ENCODE results near the gene PROC.

The PROC gene

DNA sequence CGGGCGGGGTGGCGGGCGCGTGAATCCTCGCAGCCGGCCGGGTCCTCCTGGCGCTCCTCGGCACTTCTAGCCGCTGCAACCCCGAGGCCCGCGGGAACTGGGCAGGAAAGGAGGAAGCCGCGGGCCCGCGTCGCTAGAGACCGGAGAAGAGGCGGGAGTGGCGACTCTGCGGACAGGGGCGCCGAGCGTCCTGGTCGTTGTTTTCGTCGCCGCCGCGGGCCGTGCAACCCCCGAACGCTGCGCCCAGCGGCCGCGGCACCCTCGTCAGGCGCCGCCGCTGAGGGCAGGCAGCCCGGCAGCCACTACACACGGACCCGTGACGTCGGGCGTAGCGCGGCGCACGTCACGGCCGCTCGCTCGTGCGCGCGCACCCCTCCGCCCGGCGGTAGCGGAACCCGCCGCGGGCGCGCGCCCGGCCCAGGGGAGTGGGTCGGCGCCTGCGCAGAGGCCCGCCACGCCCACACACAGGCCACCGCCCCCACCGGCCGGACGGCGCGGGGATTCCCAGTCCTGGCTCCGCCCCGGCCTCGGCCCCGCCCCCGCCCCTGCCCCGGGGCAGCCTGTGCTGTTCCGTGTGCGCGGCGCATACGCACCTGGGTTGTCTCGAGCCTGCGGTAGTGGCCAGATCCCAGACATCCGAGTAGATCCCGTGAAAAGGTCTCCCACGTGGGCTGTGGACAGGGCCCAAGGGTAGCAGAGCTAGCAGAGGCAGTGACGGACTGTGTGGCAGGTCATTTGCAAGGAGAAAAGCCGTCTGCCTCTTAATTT lies 30.4 kb upstream of the PROC start, which contains the start of gene MAP3K2:
MAP3K2 (minus strand) TSS at position 321 of the 768 bp plus-strand sequence. CDS start 44,846 bp downstream, outside the sequence.
- peaks cover 69% of the 10 kb centered on the region for H3K4me1 Mint-ChIP-seq (ENCODE audit: low read depth)
- H3K27me3 Mint-ChIP-seq = no peaks in the 10 kb centered on the region
- H3K36me3 Mint-ChIP-seq = peaks cover 8% of the 10 kb centered on the region
- H3K4me3 Mint-ChIP-seq = peak within 1 kb of the TSS; percentile 94
- H3K9me3 Mint-ChIP-seq (ENCODE audit: low read depth) = no peaks in the 10 kb centered on the region
- peak within 1 kb of the TSS; percentile 97 for H3K27ac Mint-ChIP-seq

- Mint-ChIP-seq H3K36me3 (peaks cover 7% of the 10 kb centered on the region), H3K9me3 (ENCODE audit: low read depth) (no peaks in the 10 kb centered on the region), H3K27ac (peak overlapping the region; percentile 97), H3K27me3 (no peaks in the 10 kb centered on the region), H3K4me1 (ENCODE audit: low read depth) (peaks cover 63% of the 10 kb centered on the region), H3K4me3 (peak overlapping the region; percentile 88)
Observed at GRCh38 chr2:127388423-127389164, 29.6 kb upstream of the PROC start.

GRCh38 chr2:127389778-127390435 lies 28.3 kb upstream of the PROC start:
- Mint-ChIP-seq H3K36me3 (peaks cover 4% of the 10 kb centered on the region), H3K4me3 (peak overlapping the region; percentile 88), H3K27ac (peak overlapping the region; percentile 92), H3K27me3 (no peaks in the 10 kb centered on the region), H3K9me3 (ENCODE audit: low read depth) (no peaks in the 10 kb centered on the region), H3K4me1 (ENCODE audit: low read depth) (peaks cover 54% of the 10 kb centered on the region)

DNA sequence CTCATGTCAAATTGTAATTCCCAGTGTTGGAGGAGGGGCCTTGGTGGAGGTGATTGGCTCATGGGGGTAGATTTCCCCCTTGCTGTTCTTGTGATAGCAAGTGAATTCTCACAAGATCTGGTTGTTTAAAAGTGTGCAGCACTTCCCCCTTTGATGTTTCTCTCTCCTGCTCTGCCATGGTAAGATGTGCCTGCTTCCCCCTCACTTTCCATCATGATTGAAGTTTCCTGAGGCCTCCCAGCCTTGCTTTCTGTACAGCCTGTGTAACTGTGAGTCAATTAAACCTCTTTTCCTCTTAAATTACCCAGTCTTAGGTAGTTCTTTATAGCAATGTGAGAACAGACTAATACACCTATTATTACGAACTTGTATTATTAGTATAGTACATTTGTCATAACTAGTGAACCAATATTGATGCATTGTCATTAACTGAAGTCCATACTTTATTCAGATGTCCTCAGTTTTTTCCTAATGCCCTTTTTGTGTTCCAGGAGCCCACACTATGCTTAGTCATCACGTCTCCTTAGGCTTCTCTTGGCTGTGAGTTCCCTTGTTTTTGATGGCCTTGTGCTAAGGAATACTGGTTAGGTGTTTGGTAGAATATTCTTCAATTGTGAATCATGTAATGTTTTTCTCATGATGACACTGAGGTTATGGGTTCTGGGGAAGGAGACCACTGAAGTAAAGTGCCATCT lies 25.9 kb upstream of the PROC start:
- Mint-ChIP-seq H3K4me3 (no peak overlapping the region), H3K4me1 (ENCODE audit: low read depth) (peaks cover 33% of the 10 kb centered on the region), H3K27me3 (no peaks in the 10 kb centered on the region), H3K36me3 (peaks cover 7% of the 10 kb centered on the region), H3K27ac (peak overlapping the region; percentile 69), H3K9me3 (ENCODE audit: low read depth) (no peaks in the 10 kb centered on the region)

- peaks cover 7% of the 10 kb centered on the region for H3K36me3 Mint-ChIP-seq
- no peaks in the 10 kb centered on the region for H3K9me3 Mint-ChIP-seq (ENCODE audit: low read depth)
- H3K4me1 Mint-ChIP-seq (ENCODE audit: low read depth) = peaks cover 33% of the 10 kb centered on the region
- H3K4me3 Mint-ChIP-seq = no peak overlapping the region
- H3K27me3 Mint-ChIP-seq = no peaks in the 10 kb centered on the region
- peak overlapping the region; percentile 67 for H3K27ac Mint-ChIP-seq
Observed at GRCh38 chr2:127392828-127393578, 25.2 kb upstream of the PROC start.

- no peak overlapping the region for H3K27ac Mint-ChIP-seq
- H3K27me3 Mint-ChIP-seq = no peaks in the 10 kb centered on the region
- no peak overlapping the region for H3K4me3 Mint-ChIP-seq
Observed at GRCh38 chr2:127394492-127394891, 23.7 kb upstream of the PROC start.

GRCh38 chr2:127397568-127398238 lies 20.5 kb upstream of the PROC start:
- H3K4me1 Mint-ChIP-seq (ENCODE audit: low read depth) = peaks cover 6% of the 10 kb centered on the region
- H3K4me3 Mint-ChIP-seq = no peak overlapping the region
- no peaks in the 10 kb centered on the region for H3K9me3 Mint-ChIP-seq (ENCODE audit: low read depth)
- H3K27ac Mint-ChIP-seq = no peak overlapping the region
- no peaks in the 10 kb centered on the region for H3K27me3 Mint-ChIP-seq
- peaks cover 5% of the 10 kb centered on the region for H3K36me3 Mint-ChIP-seq

More at GRCh38 chr2:127394492-127394891, 23.7 kb upstream of the PROC start:
- Mint-ChIP-seq H3K4me1 (ENCODE audit: low read depth) (peaks cover 24% of the 10 kb centered on the region), H3K36me3 (peaks cover 7% of the 10 kb centered on the region), H3K9me3 (ENCODE audit: low read depth) (no peaks in the 10 kb centered on the region)

GRCh38 chr2:127398239-127398590 lies 20.0 kb upstream of the PROC start:
- Mint-ChIP-seq H3K36me3 (peaks cover 5% of the 10 kb centered on the region), H3K9me3 (ENCODE audit: low read depth) (no peaks in the 10 kb centered on the region), H3K4me3 (no peak overlapping the region), H3K27ac (no peak overlapping the region), H3K4me1 (ENCODE audit: low read depth) (peaks cover 4% of the 10 kb centered on the region), H3K27me3 (no peaks in the 10 kb centered on the region)

GRCh38 chr2:127400533-127400896 lies 17.7 kb upstream of the PROC start:
- Mint-ChIP-seq H3K27ac (no peak overlapping the region), H3K4me3 (no peak overlapping the region), H3K27me3 (no peaks in the 10 kb centered on the region), H3K4me1 (ENCODE audit: low read depth) (peaks cover 4% of the 10 kb centered on the region), H3K36me3 (peaks cover 3% of the 10 kb centered on the region), H3K9me3 (ENCODE audit: low read depth) (no peaks in the 10 kb centered on the region)

DNA sequence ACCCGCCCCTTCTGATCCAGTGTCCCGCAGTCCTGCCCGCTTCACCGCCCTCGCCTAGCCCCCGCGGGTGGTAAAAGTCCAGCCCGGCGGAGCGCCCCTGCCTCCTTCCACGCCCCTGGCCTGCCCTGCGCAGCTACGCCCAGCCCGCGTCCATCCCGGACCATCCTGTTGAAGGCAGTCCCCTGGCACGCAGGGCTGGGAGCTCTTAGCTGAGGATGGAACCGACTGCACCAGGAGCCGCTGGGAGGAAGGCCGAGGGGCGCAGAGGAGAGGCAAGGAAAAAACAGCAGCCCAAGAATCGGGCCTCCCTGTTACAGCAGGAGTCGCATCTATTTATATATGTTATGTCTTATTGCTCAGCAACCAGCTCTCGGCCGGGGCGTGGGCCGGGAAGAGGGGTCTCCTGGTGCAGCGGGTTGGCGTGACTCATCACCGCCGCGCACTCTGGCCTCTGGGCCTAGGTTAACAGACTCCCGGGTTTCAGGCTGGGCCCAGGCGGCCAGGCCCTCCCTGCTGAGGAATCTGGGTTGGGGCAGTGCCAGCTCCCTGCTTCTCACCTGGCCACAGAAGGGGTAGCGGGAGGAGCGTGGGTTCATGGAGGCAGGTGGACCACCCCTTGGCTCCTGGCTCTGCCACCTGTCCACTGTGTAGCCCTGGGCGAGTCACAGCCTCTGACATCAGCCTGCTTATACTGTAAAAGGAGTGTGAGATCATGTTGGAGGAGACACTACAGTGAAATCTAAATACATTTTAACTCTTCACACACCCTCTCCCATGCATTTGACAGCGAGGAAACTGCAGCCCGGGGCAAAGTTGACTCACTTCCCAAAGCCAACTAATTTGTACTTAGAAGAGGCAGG lies 17.1 kb upstream of the PROC start:
- H3K36me3 Mint-ChIP-seq = peaks cover 3% of the 10 kb centered on the region
- H3K9me3 Mint-ChIP-seq (ENCODE audit: low read depth) = no peaks in the 10 kb centered on the region
- no peaks in the 10 kb centered on the region for H3K27me3 Mint-ChIP-seq
- no peak overlapping the region for H3K27ac Mint-ChIP-seq
- peaks cover 4% of the 10 kb centered on the region for H3K4me1 Mint-ChIP-seq (ENCODE audit: low read depth)
- no peak overlapping the region for H3K4me3 Mint-ChIP-seq

DNA sequence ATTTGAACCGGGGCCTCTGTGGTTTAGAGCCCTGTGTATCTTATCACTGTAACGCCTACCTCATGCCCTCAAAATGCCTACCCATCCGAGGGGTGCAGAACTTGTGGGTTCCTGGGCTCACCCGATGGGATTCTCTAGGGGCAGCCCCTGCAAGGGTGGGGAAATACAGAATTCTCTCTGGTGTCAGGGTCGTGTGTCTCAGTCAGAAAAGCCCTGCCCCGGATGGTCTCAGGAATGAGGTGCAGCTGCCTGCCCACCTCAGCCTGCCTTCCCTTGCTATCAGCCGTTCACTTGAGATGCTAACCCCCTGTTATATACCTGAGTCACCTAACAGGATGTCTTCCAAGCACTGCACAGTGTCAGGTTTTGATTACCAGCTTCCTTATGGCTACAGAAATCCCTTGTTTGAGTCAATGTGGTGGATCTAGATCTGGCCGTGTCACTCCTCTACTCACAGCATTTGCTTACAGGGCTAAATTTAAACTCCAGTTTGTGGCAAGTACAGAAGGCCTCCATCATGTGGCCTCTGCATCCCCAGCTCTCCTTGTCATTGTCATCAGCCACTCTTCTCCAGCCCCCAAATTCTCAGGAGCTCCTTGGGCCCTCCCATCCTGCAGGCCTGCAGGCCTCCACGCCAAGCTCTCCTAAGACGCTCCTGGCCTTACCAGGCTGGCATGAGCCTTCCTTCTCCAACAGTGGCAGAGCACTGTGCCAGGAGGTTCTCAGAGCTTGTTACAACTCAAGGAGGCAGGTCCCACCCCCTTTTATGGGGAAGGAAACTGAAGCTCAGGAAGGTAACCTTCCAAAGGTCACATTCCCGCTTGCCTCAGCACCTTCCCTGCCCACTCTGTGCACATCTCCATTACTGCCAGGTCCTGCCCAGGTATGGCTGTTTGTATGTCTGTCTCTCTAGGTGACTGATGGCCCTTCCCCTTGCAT lies 16.2 kb upstream of the PROC start:
- Mint-ChIP-seq H3K27ac (no peak overlapping the region), H3K4me3 (no peak overlapping the region), H3K9me3 (ENCODE audit: low read depth) (no peaks in the 10 kb centered on the region), H3K4me1 (ENCODE audit: low read depth) (peaks cover 4% of the 10 kb centered on the region), H3K36me3 (no peaks in the 10 kb centered on the region), H3K27me3 (no peaks in the 10 kb centered on the region)

GRCh38 chr2:127403460-127403859 lies 14.8 kb upstream of the PROC start:
- peaks cover 6% of the 10 kb centered on the region for H3K4me1 Mint-ChIP-seq (ENCODE audit: low read depth)
- no peak overlapping the region for H3K4me3 Mint-ChIP-seq
- no peaks in the 10 kb centered on the region for H3K36me3 Mint-ChIP-seq
- no peaks in the 10 kb centered on the region for H3K27me3 Mint-ChIP-seq
- no peaks in the 10 kb centered on the region for H3K9me3 Mint-ChIP-seq (ENCODE audit: low read depth)
- no peak overlapping the region for H3K27ac Mint-ChIP-seq

Measured in activated naive CD8-positive, alpha-beta T cell (primary cell).